ENCODE data around the gene MGAT3.

The MGAT3 gene

GRCh38 chr22:39427751-39428596 lies 28.8 kb upstream of the MGAT3 start:
- DNase-seq (ENCODE audit: low read depth), result no peak
- no peak overlapping the region for H3K4me3 ChIP-seq (ENCODE audit: low read length)
- no peak for TF ChIP-seq CTCF (IDR thresholded peaks at IDR 0.05; ENCODE audit: insufficient read depth, low read depth, low read length, missing control alignments)

- DNase-seq (ENCODE audit: low read depth), result no peak
- no peak overlapping the region for H3K4me3 ChIP-seq (ENCODE audit: low read length)
- TF ChIP-seq CTCF (IDR thresholded peaks at IDR 0.05; ENCODE audit: insufficient read depth, low read depth, low read length, missing control alignments), result no peak
Observed at GRCh38 chr22:39428597-39429071, 28.2 kb upstream of the MGAT3 start.

GRCh38 chr22:39429186-39429585 lies 27.6 kb upstream of the MGAT3 start:
- H3K4me3 ChIP-seq (ENCODE audit: low read length), result no peak overlapping the region
- DNase-seq (ENCODE audit: low read depth), result no peak
- TF ChIP-seq CTCF (IDR thresholded peaks at IDR 0.05; ENCODE audit: insufficient read depth, low read depth, low read length, missing control alignments), result no peak

GRCh38 chr22:39429916-39430575 lies 26.8 kb upstream of the MGAT3 start:
- DNase-seq (ENCODE audit: low read depth), result no peak
- no peak for TF ChIP-seq CTCF (IDR thresholded peaks at IDR 0.05; ENCODE audit: insufficient read depth, low read depth, low read length, missing control alignments)
- H3K4me3 ChIP-seq (ENCODE audit: low read length), result no peak overlapping the region

- DNase-seq (ENCODE audit: low read depth), result no peak
- TF ChIP-seq CTCF (IDR thresholded peaks at IDR 0.05; ENCODE audit: insufficient read depth, low read depth, low read length, missing control alignments), result no peak
- H3K4me3 ChIP-seq (ENCODE audit: low read length), result no peak overlapping the region
Observed at GRCh38 chr22:39430576-39431150, 26.1 kb upstream of the MGAT3 start.

GRCh38 chr22:39431216-39431801 lies 25.5 kb upstream of the MGAT3 start:
- H3K4me3 ChIP-seq (ENCODE audit: low read length), result no peak overlapping the region
- no peak for TF ChIP-seq CTCF (IDR thresholded peaks at IDR 0.05; ENCODE audit: insufficient read depth, low read depth, low read length, missing control alignments)
- DNase-seq (ENCODE audit: low read depth), result no peak
